WERI-Rb-1 (cell line): ENCODE results near the gene LRRC49.

Experiments used
- DNase-seq: peaks from one replicate; pipeline ENCODE4 v3.0.0-alpha.2; 2020
- H3K27ac ChIP-seq: fragments of 250-450 bp; sonication (Bioruptor Pico); 2 replicates; pipeline ENCODE4 v1.5.1; 2020; ENCODE audit warnings: mild to moderate bottlenecking, moderate library complexity
- H3K27me3 ChIP-seq: fragments of 250-450 bp; sonication (Bioruptor Pico); 2 replicates; pipeline ENCODE4 v1.5.1; 2021; ENCODE audit warnings: mild to moderate bottlenecking, low read depth, moderate library complexity; ENCODE audit not compliant: insufficient read depth, severe bottlenecking
- H3K36me3 ChIP-seq: fragments of 250-450 bp; sonication (Bioruptor Pico); 2 replicates; pipeline ENCODE4 v1.5.1; 2020; ENCODE audit warnings: mild to moderate bottlenecking, moderate library complexity
- H3K4me3 ChIP-seq: 2 replicates; pipeline ENCODE4 v1.5.1; 2011; ENCODE audit warnings: low read depth, mild to moderate bottlenecking, control low read depth, low read length
- H3K9me3 ChIP-seq: fragments of 250-450 bp; sonication (Bioruptor Pico); 2 replicates; pipeline ENCODE4 v1.5.1; 2021; ENCODE audit warnings: mild to moderate bottlenecking, moderate library complexity; ENCODE audit not compliant: severe bottlenecking
- CTCF ChIP-seq: IDR thresholded peaks from 2 replicates; pipeline ENCODE4 v1.5.1; 2011; ENCODE audit warnings: low read depth, mild to moderate bottlenecking, control low read depth, inconsistent platforms, low read length

Gene LRRC49

GRCh38 chr15:70880781-70881180, 11.8 kb upstream of the LRRC49 start:
- Histone ChIP-seq H3K36me3 (no peaks in the 10 kb centered on the region), H3K9me3 (no peaks in the 10 kb centered on the region), H3K4me3 (no peak overlapping the region), H3K27me3 (no peaks in the 10 kb centered on the region), H3K27ac (no peak overlapping the region)
- no peak for DNase-seq
- no peak for TF ChIP-seq CTCF

- DNase-seq: no peak
- H3K9me3 ChIP-seq: no peaks in the 10 kb centered on the region
- H3K27me3 ChIP-seq: no peaks in the 10 kb centered on the region
- TF ChIP-seq CTCF: no peak
- no peak overlapping the region for H3K4me3 ChIP-seq
- no peak overlapping the region for H3K27ac ChIP-seq
- H3K36me3 ChIP-seq: no peaks in the 10 kb centered on the region
Measured at GRCh38 chr15:70882361-70882760, 10.3 kb upstream of the LRRC49 start.

GRCh38 chr15:70892912-70893560, 410 bp downstream of the LRRC49 start:
- DNase-seq: peak; percentile 22

GRCh38 chr15:70902107-70902506, 9.5 kb downstream of the LRRC49 start:
- Histone ChIP-seq H3K9me3 (no peaks in the 10 kb centered on the region), H3K4me3 (no peak overlapping the region), H3K27ac (no peak overlapping the region), H3K36me3 (peaks cover 8% of the 10 kb centered on the region), H3K27me3 (no peaks in the 10 kb centered on the region)
- TF ChIP-seq CTCF: no peak
- no peak for DNase-seq

More at GRCh38 chr15:70892912-70893560, 410 bp downstream of the LRRC49 start:
- peak overlapping the region; percentile 65 for H3K4me3 ChIP-seq
- H3K9me3 ChIP-seq: no peaks in the 10 kb centered on the region
- H3K27me3 ChIP-seq: no peaks in the 10 kb centered on the region
- H3K36me3 ChIP-seq: no peaks in the 10 kb centered on the region
- H3K27ac ChIP-seq: peak overlapping the region; percentile 79
- peak; percentile 44 for TF ChIP-seq CTCF

GRCh38 chr15:70906842-70907241, 14.2 kb downstream of the LRRC49 start:
- no peak for DNase-seq
- Histone ChIP-seq H3K4me3 (no peak overlapping the region), H3K27me3 (no peaks in the 10 kb centered on the region), H3K27ac (no peak overlapping the region), H3K9me3 (no peaks in the 10 kb centered on the region), H3K36me3 (peaks cover 19% of the 10 kb centered on the region)
- TF ChIP-seq CTCF: no peak

- Histone ChIP-seq H3K4me3 (no peak overlapping the region), H3K27me3 (no peaks in the 10 kb centered on the region), H3K27ac (no peak overlapping the region), H3K36me3 (peaks cover 19% of the 10 kb centered on the region), H3K9me3 (no peaks in the 10 kb centered on the region)
- 0 out of 2 replicates have a peak, but pooled peaks have one; percentile 19 for TF ChIP-seq CTCF
- no peak for DNase-seq
Measured at GRCh38 chr15:70907784-70908471, 15.3 kb downstream of the LRRC49 start.
